Fibroblast of gingiva (primary cell): ENCODE data around the gene PLAU.
A peak's percentile ranks its signal among the peaks of the same experiment; 100 is the strongest.
"Not testable (repeated sequence)": the region's sequence is repeated elsewhere in the genome, so short reads cannot be mapped to it uniquely, and the experiment has no call there.

Source experiments
- DNase-seq: peaks from one replicate; pipeline ENCODE4 v3.0.0-alpha.2; 2011; ENCODE audit warnings: low read depth

PLAU gene

DNA sequence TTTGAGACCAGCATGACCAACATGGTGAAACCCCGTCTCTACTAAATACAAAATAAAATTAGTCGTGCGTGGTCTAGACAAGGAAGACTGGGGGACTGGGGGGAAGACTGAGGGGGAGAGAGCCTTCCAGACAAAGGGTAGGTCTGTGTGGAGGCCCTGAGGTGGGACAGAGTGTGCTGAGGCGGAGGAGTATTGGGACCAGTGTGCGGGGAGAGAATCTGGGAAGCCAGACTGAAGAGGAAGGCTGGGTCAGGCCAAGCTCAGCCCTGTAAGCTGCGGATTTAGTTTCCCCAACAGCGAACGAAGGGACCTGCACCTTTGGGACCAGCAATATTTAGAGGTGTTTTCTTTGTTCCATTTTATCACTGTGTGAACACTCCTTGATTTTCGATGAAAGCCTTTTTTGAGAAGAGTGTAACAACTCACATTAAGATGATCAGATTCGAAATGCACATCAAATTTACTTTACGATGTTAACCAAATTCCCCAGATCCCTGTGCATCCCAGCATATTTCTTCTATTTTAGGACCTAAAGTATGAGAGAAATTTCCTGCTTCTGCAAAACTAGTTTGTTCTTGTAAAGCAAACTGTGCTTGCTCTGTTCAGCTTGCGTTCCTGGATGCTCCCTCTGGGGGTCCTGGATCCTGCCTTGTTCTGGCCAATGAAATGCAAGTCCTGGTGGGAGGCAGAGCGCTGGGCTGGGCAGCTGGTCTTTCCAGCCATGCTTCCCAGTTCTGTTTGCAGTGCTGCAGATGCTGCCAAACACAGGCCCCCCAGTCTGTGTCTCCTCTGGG, 39.4 kb downstream of the PLAU start:
- no peak for DNase-seq

GRCh38 chr10:73953665-73954064, 42.7 kb downstream of the PLAU start:
- DNase-seq = peak; percentile 79

DNA sequence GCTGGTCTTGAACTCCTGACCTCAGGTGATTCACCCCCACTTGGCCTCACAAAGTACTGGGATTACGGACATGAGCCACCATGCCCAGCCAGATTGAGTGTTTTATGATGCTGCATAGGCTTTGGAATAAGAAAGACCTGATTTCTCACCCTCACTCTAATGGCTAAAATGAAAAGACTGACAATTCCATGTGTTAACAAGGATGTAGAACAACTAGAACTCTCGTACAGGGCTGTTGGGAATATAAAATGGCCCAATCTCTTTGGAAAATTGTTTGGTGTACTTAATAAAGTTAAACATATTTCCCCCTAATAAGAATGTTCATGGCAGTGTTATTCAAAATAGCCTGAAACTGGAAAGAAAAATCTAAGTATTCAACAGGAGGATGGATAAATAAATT, 43.8 kb downstream of the PLAU start:
- no peak for DNase-seq

DNA sequence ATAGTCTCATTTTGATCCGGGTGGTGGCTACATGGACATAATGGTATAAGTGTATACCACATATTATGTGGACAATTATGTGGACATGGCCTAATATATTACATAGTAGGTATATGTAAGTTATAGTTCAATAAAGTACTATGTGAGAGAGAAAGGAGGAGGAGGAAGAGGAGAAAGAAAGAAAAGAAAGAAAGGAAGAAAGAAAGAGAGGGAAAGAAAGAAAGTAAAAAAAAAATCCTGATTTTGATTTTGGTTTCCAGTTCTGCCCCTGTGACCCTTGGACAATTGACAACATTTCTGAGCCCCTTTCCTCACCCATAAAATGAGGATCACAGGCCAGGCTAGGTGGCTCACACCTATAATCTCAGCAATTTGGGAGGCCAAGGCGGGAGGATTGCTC, 44.8 kb downstream of the PLAU start:
- DNase-seq = no peak

GRCh38 chr10:73956476-73957359, 45.8 kb downstream of the PLAU start:
- peak; percentile 49 for DNase-seq

DNA sequence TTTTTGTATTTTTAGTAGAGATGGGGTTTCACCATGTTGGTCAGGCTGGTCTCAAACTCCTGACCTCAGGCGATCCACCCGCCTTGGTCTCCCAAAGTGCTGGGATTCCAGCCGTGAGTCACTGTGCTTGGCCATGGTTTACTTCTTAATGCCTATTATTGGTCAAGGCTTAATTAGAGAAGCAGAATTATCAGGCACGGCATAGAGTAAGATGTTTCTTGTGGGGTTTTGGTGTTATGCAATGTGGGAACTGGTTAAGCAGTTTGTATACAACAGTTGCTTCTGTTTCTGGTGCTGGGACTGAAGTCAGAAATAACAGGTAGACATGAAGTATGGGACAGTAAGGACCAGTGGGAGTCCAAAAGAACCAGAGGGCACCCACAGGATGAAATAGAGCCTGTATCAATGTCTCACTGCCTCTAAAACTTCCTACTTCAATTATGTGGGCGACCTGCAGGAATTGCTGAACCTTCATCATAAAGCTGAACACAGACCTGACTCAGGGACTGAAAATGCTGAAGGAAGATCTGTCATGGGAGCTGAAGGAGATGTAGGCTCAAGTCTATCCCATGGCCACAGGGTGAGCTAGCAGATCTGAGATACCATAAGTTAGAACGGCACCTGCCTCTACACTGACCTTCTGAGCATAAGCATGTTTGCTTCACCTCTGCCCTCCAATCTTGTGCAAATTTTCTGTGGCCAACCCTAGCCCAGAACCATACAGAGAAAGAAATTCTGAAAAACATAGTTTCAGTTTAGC, 48.7 kb downstream of the PLAU start:
- peak; percentile 55 for DNase-seq

DNA sequence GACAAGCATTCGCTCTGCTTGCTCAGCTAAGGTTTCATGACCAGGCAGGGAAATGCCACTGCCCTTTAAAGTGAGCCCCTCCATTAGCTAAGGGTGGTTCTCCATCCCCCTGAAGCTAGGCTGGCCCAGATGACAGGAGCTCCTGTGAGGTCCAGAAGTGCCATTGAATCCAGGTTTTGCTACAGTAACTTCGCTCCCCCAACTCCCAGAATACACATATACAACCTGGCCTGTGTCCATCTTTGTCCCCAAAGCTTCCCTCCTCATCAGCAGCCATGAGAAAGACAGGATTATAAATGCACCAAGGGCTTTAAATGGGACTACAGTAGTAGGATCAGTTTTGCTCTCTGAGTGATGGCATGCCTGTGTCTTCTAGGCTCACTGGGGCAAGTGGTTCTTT, 51.5 kb downstream of the PLAU start:
- DNase-seq = no peak

- not testable (repeated sequence) for DNase-seq
These were observed 52.6 kb downstream of the PLAU start for GRCh38 chr10:73963533-73963932.

GRCh38 chr10:73964743-73965142, 53.8 kb downstream of the PLAU start:
- DNase-seq = no peak

DNA sequence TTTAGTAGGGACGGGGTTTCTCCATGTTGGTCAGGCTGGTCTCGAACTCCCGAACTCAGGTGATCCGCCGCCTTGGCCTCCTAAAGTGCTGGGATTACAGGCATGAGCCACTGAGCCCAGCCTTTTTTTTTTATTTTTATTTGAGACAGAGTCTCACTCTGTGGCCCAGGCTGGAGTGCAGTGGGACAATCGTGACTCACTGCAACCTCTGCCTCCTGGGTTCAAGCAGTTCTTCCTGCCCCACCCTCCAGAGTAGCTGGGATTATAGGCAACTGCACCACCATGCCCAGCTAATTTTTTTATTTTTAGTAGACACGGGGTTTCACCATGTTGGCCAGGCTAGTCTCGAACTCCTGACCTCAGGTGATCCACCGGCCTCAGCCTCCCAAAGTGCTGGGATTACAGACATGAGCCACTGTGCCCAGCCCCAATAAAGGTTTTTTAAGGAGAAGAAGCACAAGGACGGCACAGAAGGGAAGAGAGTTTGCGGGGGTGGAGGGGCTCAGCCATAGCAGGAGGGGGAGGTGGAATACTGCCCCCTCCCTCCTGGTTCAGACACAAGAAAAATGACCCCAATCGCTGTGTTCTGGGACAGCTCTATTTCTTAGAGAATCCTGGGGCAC, 54.4 kb downstream of the PLAU start:
- not testable (repeated sequence) for DNase-seq

DNA sequence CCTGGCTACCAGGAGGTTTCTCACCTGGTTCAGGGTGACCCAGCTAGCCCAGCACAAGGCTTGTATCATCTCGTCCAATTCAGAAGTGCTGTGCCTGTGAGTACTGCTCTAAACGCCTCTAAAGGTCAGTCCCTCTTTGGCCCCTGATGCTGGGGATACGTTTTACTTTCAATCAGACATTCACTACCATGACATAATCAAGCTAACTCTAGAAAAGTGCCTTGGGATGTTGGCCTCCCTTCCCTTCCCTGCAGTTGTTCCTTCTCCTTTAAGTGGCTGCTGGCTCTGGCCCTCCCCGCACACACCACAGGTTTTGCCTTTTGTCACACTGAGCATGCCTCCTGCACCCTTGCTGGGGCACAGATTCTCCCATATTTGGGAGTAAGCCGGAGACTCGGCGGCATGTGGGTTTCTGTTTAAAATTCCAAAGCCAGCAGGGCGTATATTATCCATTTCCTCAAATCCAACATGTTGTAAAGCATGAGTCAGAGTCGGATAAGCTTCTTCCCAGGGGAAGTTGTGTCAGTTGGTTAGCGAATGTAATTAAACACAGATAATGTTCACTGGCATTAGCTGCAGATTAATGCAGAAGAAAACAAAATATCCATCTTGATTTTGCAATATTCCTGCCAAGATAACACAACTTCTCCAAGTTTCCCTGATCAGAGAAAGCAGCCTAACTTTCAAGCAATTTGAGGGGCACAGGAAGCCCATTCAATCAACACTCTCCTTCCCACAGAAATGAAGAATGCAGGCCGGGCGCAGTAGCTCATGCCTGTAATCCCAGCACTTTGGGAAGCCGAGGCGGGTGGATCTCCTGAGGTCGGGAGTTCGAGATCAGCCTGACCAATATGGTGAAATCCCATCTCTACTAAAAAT, 55.2 kb downstream of the PLAU start:
- peak; percentile 99 for DNase-seq

DNA sequence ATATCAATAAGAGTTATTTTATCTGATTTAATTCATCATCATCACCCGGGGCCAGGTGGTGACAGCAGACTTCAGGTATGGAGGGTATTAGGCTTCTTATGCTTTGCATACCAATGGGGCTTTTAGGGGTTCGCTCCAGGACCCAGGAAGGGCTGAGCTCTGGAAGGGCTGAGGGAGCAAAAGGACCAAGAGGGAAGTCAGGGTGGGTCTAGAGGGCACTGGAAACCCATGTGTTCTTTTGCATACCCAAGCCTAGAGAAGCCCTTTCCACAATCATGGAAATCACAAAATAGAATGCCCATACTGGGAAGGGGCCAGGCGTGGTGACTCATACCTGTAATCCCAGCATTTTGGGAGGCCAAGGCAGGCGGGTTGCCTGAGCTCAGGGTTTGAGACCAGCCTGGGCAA, 56.1 kb downstream of the PLAU start:
- DNase-seq = no peak
